Forelimb muscle (tissue), 1 donor: ENCODE results near the gene SMURF1. TPM values are rescaled to one million over a fixed set of nuclear protein-coding genes. Genes with fewer than 3 reads are reported as not detected.

Experiments used
- DNase-seq: peaks from one replicate; pipeline ENCODE4 v3.0.0-alpha.2; 2013; ENCODE audit warnings: low read depth
- polyA plus RNA-seq: library from polyadenylated mRNA; unstranded; fragments of 120-200 nt; gene quantifications from one replicate; pipeline ENCODE4 v1.2.1, GENCODE V29; 2013; ENCODE audit not compliant: insufficient read length

SMURF1 gene
- polyA plus RNA-seq, 1 donor = 8.8 TPM

DNA sequence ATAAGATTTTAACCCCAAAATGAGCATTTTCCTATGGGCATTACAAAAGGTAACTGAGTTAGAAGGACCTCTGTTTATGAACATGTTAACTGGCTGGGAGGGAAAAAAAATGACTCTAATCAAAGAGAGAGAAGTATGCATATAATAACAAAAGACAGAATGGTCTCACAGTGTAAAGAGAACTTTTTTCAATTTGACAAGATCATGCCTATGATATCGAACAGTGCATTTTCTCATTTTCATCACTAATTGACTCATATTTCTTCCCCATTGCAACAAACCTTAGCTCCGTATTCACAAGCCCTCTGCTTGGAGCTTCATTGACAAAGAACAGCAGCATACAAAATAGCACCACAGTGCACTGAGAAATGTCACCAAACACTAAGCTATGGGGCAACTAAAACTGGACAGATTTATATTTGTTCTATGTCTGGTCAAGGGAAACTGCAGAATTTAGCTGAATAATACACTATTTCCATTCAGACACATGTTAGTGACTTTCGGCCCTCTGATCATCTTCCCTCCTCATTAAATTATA is 45.6 kb downstream of the SMURF1 start:
- DNase-seq = no peak

DNA sequence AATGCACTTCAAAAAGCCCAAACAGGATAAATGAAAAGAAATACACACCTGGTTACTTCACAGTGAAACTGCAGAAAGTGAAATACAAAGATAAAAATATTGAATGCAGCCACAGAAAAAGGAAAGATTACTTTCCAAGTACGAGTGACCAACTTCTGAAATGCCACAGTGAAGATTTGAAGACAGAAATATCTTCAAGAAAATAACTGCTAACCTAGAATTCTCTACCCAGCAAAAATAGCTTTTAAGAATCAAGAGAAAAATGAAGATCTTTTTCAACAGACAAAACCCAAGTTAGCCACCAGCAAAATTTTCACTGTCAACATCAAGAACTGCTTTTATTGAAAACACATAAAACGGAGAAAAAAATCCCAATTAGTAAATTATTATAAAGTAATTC is 46.2 kb downstream of the SMURF1 start:
- DNase-seq = no peak

DNA sequence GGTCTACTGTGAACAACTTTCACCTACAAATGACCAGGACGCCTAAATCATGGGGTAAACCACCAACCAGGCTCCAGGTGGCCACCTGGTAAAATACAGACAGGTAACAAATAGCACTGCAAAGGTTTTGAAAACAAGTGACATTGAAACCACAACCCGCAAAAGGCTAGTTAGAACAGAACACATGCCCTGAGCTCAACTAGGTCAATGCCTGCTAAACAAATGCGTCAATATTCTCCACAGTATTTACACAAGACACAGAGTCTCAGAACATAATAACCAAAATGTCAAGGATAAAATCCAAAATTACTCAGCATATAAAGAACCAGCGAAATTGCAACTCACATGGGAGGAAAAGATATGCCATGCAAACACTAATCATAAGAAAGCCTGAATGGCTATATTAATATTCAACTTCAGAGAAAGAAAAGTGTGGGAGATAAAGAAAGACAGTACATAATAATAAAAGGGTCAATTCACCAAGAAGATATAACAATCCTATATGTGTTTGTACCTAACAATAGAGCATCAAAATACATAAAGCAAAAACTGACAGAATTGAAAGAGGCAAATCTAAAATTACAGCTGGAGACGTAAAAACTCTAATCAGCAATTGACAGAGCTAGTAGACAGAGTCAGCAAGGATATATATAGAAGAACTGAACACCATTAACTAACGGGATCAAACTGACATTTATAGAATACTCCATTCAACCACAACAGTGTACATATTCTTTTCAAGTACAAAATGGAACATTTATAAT is 47.6 kb downstream of the SMURF1 start:
- DNase-seq = no peak

DNA sequence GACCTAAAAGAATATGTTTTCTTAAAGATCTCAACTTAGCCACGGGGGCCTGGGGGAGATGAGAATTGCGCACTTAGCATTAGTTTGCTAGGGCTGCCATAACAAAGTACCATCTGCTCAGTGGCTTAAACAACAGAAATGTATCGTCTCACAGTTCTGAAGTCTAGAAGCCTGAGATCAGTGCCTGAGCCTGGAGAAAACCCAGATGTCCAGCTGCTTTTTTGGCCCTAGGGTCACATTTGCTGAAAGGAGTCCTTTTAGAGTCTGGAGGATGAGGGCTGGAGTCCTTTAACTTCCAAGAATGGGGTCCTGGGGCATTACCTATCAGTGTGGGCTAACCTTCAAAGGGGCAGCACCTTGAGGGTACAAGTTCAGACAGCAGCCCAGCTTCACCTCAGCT is 48.2 kb downstream of the SMURF1 start:
- no peak for DNase-seq

DNA sequence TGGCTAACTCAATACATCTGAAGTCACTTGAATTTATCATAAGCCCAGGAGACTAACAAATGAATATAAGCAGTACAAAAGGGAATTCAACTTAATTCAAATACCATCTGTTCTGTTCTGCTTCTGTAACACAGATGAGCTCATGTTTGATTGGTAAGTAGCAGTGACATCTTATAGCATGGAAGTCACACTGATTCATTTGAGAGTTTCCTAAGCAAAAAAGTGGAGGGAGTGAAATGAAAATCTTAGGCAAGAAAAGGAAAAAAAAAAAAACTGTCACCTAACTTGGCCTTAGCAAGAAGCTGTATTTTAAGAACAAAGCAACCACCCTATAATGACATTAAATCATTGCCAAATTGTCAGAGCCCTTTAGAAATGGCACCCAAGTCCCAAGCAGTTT is 49.5 kb downstream of the SMURF1 start:
- DNase-seq = no peak

DNA sequence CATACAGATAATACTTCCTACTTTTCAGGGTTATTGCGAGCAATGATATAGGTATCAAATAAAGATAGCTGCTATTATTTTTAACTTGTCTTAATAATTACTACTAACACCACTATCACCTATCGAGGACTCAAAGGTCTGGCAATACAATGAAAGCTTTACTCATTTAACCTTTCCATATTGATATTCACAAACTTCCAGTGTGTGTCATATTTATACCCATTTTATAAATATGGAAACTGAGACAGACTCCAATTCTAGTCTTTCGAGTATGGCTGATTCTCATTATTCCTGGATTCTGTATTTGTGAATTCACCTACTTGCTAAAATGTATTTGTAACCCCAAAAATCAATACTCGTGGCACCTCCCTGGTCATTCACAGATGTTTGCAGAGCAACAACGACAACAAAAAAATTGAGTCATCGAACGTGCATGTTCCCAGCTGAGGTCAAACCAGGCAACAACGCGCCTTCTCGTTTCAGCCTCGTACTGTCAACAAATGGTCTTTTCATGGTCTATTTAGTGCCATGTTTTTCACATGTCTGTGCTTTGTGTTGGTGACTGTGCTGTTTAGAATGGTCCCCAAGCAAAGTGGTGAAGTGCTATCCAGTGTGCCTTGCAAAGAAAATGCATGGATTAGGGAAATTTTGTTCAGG is 51.7 kb downstream of the SMURF1 start:
- no peak for DNase-seq

DNA sequence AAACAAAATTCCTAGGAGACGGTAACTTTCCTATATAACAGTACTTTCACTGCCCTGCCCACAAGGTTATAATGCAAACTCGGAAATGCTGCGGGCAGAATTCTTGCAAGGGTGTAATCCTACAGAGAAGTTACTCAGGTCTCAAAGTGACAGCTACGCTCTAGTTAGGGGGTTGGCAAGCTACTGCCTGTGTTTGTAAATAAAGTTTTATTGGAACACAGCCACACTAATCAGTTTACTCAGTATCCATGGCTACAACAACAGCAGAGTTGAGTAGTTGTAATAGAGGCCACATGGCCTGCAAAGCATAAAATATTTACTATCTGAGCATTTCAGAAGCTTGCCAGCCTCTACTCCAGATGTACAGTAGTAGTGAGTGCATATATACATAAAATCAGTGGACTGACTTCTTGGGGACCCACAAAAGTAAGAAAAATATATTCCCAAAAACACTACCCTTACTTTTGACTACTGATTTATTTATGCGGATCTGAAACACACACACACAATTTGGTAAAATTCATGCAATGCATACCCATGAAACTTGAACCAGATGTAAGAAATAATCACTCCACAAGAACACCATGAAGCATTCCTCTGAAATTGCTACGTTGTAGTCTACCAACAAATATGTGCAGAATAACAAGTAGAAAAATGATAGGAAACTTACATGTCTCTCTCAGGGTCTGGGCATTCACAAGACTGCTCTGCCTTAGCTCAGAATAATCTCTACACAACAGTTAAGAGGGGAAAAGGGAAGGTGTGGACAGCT is 53.0 kb downstream of the SMURF1 start:
- no peak for DNase-seq

DNA sequence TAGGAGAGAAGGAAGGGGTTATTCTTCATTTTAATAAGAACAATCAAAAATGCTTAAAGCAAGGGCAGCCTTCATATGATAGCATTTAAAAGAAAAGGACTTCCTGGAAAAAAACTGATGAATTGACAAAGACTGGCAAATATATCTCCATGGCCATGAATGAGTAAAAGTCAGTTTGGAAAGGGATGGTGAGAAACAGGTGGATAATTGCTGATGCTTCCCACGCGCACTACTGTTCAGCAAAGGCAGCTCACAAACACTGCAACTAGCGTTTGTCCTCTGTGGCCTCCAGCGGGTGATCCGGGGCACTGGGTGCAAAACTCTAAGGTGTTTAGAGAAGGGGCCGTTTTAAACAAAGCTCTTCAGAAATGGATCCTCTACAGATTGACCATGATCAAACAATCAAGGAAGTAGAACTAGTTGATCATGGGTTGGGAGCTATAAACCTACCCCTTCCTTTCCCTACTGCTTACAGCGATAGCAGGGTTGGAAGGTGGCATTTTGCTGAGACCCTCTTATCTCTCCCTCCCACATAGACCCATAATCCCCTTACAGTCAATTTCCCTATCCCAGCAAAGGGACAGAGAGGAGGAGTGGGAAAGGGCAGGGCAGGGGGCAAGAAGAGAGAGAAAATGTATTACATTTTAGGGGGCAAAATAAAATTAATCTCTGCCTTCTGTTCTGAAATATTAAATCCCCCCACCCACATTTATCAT is 53.8 kb downstream of the SMURF1 start:
- no peak for DNase-seq

DNA sequence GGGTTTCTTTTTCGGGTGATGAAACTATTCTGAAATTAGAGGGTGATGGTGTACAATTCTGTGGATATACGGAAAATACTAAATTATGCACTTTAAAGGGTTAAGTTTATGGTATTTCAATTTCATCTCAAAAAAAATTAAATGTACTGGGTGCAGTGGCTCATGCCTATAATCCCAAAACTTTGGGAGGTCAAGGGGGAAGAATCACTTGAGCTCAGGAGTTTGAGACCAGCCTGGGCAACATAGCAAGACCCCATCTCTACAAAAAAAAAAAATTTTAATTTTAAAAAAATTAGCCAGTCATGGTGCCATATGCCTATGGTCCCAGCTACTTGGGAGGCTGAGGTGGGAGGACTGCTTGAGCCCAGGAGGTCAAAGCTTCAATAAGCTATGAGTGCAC is 57.0 kb downstream of the SMURF1 start:
- DNase-seq = no peak

DNA sequence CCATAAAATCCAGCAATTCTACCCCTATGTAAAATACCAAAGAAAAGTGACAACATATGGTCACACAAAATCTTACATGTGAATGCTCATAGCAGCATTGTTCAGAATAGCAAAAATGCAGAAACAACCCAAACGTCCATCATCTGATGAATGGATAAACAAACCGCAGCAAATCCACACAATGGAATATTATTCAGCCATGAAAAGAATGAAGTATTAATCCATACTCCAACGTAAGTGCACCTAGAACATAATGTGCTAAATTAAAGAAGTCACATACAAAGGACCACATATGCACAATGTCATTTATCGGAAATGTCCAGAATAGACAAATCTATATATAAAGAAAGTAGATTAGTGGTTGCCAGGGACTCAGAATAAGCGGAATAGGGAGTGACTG is 57.4 kb downstream of the SMURF1 start:
- no peak for DNase-seq

DNA sequence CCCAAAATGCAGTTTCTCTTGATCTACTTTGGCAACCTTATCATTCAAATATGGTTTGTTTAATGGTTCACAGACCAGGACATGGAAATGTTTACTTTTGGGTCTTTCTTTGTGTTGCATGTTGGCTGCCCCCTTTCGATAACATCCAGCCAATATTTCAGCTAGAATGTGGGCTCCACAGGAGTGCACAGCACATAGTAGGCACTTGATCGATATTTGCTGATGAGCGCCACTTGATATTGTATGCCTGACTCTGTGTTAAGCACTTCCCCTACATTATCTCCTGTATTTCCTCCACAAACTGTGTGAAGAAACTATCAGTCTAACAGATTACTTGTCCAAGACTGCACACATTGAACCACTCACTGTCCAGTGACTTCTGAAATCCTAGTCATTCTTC is 60.2 kb downstream of the SMURF1 start:
- no peak for DNase-seq

DNA sequence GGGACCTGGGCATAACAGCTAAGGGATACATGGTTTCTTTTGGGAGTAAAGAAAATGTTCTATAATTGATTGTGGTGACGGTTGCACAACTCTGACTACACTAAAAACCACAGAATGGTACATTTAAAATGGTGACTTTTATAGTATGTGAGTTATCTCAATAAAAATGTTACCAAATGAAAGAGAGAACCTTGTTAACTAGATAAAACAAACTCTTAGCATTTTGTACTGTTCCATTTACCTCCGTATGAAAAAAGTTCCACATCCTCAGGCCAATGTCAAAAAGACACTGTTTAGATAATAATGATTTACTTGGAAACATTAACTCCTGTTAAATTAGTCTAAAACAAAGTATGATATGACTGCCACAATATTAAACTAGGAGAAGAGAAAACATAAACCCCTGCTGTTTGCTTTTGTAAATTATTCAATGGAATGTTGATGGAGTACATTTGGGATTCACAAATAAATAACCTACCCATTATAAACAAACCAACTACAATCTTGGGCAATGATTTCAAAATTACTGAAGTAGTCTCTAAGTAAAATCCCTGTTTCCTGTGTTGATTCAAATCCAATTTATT is 60.7 kb downstream of the SMURF1 start:
- DNase-seq = no peak

DNA sequence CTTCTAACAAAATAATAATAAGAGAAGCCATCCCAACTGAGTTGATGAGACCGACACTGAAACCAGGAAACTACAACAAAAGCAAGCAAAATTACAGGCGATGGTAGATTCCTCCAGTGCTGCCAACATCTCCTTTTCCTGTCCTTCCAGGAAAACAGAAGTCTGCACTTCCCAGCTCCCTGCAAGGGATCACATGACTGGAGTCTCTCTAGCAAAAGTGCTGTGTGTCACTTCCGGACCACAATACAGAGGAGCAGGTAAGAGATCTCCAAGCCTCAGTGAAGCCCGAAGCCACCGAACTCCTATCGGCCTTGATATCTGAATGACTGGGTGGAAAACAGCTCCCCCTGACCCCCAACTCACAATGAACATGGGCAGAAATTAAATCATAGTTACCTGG is 63.2 kb downstream of the SMURF1 start:
- DNase-seq = no peak

DNA sequence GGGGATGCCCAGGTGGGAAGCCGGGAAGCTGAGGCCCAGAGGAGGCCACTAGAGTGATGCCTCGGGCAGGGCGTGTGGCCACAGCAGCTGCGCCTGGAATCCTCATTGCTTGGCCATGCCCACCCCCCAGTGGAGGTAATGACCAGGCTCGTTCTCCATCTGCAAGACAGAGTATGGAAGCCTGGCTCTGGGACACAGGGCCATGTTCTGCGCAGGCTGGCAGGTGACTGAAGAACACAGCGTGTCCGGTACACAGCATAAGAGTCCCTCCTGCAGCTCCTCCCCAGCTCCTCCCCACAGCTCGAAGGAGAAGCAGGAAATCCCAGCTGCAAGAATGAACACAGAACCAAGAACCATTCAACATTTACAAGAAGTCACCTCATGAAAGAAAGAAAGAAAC is 64.8 kb downstream of the SMURF1 start:
- DNase-seq = no peak

DNA sequence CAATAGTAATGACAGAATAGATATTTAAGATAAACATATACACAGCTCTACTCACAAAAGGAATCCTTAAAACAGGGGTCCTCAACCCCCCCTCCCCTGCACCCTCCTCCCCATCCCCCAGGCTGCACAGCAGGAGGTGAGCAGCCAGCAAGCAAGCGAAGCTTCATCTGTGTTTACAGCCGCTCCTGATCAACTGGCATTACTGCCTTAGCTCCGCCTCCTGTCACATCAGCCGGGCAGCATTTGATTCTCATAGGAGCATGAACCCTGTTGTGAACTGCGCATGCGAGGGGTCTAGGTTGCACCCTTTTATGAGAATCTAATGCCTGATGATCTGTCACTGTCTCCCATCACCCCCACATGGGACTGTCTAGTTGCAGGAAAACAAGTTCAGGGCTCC is 65.5 kb downstream of the SMURF1 start:
- DNase-seq = no peak

DNA sequence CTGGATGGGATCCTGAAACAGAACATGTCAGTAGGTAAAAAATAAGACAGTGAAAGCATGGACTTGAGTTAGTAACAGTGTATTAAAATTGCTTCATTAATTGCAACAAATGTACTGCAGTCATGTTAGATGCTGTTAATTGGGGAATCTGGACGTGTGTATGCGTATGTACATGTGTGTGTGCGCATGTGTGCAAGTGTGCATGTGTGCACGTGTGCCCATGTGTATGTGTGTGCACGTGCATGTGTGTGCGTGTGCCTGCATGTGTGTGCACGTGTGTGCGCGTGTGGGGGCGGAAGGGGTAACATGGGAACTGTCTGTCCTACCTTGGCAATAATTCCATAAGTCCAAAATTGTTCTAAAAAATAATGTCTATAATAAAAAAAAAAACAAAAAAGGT is 67.3 kb downstream of the SMURF1 start:
- no peak for DNase-seq

DNA sequence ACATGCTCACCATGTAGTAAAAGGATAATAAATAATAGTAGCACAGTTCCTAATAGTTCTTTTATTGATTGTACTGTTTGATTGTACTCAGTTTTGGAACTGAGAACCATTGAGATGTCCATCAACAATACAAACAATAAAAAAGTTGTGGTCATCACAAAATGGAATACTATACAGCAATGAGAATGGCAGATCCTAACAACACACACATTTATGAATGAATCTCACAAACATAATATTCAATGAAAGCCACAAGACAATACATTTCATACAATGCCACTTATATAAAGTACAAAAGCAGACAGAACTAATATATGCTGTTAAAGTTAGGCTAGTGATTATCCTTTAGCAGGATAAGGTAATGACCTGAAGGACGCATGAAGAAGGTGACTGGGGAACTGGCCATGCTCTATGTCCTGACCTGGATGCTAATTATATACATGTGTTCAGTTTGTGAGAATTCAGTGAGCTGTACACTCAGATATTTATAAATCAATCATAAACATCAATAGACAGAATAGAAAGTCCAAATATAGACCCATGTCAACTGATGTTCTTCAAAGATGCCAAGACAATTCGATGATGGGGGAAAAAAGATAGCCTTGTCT is 70.0 kb downstream of the SMURF1 start:
- DNase-seq = no peak

DNA sequence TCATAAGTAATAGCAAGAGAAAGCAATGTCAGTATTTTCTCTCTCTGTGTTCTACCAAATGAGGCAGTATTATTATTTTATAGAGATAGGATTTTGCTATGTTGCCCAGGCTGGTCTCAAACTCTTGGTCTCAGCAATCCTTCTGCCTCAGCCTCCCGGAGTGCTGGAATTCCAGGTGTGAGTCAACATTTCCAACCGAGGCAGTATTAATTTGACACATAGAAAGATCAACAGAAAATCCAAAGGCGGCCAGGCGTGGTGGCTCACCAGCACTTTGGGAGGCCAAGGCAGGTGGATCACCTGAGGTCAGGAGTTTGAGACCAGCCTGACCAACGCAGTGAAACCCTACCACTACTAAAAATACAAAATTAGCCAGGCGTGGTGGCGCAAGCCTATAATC is 71.8 kb downstream of the SMURF1 start:
- DNase-seq = no peak

DNA sequence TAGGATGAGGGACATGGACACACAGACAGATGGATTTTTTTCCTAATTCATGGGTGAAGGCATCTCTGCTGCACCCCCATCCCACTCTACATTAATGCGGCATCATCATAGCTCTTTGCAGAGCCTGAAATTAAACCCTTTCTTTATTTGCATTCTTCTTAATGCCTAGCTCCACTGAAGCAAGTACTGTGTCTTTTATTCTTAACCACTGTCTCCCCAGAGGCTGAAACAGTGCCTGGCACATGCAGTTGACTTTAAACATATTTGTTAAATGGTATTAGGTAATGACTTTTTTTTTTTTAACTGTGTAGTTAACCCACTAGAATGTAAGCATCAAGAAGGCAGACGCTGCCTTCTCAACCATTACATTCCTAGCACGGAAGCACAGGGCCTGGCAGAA is 73.5 kb downstream of the SMURF1 start:
- DNase-seq = no peak

DNA sequence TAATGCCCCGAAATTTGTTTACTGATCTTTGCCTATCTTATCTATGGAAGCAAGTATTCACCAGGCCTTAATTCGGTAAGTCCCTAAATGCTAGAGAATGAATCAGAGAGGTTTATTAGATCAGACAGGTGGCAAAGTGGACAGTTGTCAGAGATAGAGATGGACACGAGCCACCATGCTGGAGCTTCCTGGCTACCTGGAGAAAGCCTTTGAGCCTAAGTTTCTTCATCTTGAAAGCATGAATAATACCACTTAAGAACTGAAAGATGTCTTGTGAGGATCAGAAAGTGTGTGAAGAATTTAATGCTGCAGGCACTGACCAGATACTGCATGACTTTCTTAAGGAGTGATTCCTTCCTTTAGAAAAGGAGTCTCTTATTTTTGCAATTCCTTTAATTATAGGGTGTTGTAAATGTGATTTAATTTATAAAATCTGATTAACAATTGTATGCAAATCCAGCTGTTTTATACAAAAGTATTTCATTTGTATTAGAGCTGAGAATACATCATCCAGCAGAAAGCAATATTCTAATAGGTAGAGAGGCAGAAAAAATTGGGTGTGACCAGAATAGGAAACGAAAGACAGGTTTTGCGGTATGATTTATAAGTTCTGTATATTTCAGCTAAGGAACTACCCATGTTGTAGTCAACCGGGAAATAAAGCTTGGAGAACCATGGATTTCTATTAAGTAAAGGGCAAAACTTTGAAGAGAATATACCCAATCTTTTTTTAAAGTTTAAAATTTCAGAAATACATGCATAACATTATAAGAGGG is 82.7 kb downstream of the SMURF1 start:
- no peak for DNase-seq
